GM12801 (cell line): ENCODE results near the gene EFL1.

Experiments used
- CTCF ChIP-seq: IDR thresholded peaks from one replicate; pipeline ENCODE4 v1.5.1; 2011; ENCODE audit warnings: control low read depth; ENCODE audit not compliant: insufficient read length; ENCODE audit errors: extremely low read depth

The EFL1 gene

GRCh38 chr15:82128401-82129148, 134.0 kb downstream of the EFL1 start:
- no peak for TF ChIP-seq CTCF

- no peak for TF ChIP-seq CTCF
Measured at GRCh38 chr15:82127581-82127980, 135.0 kb downstream of the EFL1 start.

- TF ChIP-seq CTCF = no peak
Measured at GRCh38 chr15:82126346-82126745, 136.2 kb downstream of the EFL1 start.

GRCh38 chr15:82124331-82125263, 137.9 kb downstream of the EFL1 start:
- no peak for TF ChIP-seq CTCF

GRCh38 chr15:82122746-82123400, 139.7 kb downstream of the EFL1 start:
- no peak for TF ChIP-seq CTCF

GRCh38 chr15:82118040-82118439, 144.5 kb downstream of the EFL1 start:
- no peak for TF ChIP-seq CTCF

GRCh38 chr15:82117296-82117695, 145.2 kb downstream of the EFL1 start:
- no peak for TF ChIP-seq CTCF
